Endometrial microvascular endothelial cells (primary cell): ENCODE measurements around the gene KRT39. TPM values are rescaled to one million over a fixed set of nuclear protein-coding genes. Genes with fewer than 3 reads are reported as not detected.

Experiments used
- in situ Hi-C: cut with HindIII; loops from 2 replicates; pipeline ENCODE4 v1.10.0; 2017; ENCODE audit warnings: low sequenced_read_pairs, low pct_unique_long_range_greater_than_20kb; ENCODE audit errors: inconsistent ontology term
- total RNA-seq: library from RNA; depleted of rRNA; stranded (reverse); fragments of >200 nt; gene quantifications from one replicate; pipeline ENCODE4 v1.2.3, GENCODE V29; 2015; ENCODE audit errors: inconsistent ontology term

Gene KRT39
- total RNA-seq, 1 donor from 2014 or later = not detected

DNA sequence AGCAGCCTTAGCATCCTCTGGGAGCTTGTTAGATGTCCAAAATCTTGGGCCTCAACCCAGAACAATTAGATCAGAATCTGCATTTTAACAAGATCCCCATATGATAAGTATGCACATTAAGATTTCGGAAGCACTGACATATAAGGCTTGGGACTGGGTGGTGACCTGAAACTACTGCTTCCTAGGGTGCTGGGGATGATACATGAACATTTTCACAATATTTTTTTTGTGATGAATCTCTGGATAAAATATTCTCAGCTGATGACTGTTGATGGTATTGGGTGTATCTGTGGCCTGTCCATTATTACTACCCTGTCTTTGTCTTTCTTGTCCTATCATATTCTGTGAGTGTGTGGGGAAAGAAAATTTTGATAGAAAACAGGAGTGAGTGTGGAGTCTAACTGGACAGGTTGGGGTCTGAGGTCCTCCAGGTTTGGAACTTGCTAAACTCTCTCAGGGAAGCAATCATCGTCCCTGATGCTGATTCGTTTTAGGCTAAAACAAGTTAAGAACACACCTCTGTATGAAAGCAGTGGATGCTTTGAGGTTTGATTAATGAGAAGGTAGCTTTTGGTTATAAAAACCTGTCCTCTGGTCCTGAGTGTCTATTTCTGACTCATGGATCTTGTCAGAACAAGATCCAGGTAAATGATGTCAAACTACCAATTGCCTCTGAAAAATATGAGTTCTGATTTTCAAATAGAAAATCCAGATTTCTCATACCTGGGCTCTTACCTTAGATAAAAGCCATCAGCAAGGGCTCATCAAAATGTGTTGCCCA is 52.5 kb downstream of the KRT39 start:
- in situ Hi-C loops = no loop called here

- in situ Hi-C loops = no loop called here
Observed at GRCh38 chr17:40912486-40913210, 54.1 kb downstream of the KRT39 start.

GRCh38 chr17:40910441-40910841 is 56.3 kb downstream of the KRT39 start:
- in situ Hi-C loops = no loop called here

GRCh38 chr17:40909755-40910154 is 57.0 kb downstream of the KRT39 start:
- in situ Hi-C loops = no loop called here

DNA sequence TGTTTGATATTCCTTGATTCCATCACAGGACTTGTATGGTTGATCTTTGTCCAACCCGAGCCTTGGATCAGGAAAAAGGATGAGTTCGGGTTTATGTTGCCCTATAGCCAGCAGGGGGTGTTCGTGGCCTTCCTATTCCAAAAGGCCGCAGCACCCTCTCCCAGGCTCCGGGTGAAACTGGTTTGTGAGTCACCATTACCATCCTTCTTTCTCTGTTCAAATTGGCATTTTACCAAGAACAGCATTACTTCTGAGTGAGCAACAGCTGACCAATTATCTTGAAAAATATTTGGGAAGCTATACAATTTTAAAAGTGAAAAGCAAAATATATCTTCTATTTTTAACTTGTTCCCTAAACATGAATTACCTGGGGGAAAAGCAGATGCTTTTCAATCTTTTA is 57.4 kb downstream of the KRT39 start:
- in situ Hi-C loops = no loop called here

Other genes starting within 250 kb of the KRT39 start
- gene KRT25, start 211.6 kb downstream of the KRT39 start, total RNA-seq = not detected
- not detected for gene KRT26, start 194.7 kb downstream of the KRT39 start, total RNA-seq
- not detected for gene KRT27, start 184.4 kb downstream of the KRT39 start, total RNA-seq
- gene KRT28, start 167.0 kb downstream of the KRT39 start, total RNA-seq = not detected
- gene KRT10, start 144.3 kb downstream of the KRT39 start, total RNA-seq = 6.4 TPM
- not detected for gene KRT12, start 99.7 kb downstream of the KRT39 start, total RNA-seq
- gene KRT20, start 81.7 kb downstream of the KRT39 start, total RNA-seq = not detected
- gene KRT23, start 29.3 kb downstream of the KRT39 start, total RNA-seq = not detected
- gene KRT40, start 17.4 kb upstream of the KRT39 start, total RNA-seq = not detected
- gene KRTAP3-3, start 27.2 kb upstream of the KRT39 start, total RNA-seq = not detected
- not detected for gene KRTAP3-2, start 33.0 kb upstream of the KRT39 start, total RNA-seq
- not detected for gene KRTAP3-1, start 42.2 kb upstream of the KRT39 start, total RNA-seq
- gene KRTAP1-5, start 60.3 kb upstream of the KRT39 start, total RNA-seq = not detected
- gene KRTAP1-4, start 63.2 kb upstream of the KRT39 start, total RNA-seq = not detected
- not detected for gene KRTAP1-3, start 67.9 kb upstream of the KRT39 start, total RNA-seq
- not detected for gene KRTAP1-1, start 74.5 kb upstream of the KRT39 start, total RNA-seq
- gene KRTAP2-1, start 80.4 kb upstream of the KRT39 start, total RNA-seq = not detected
- gene KRTAP2-2, start 88.3 kb upstream of the KRT39 start, total RNA-seq = not detected
- gene KRTAP2-3, start 93.2 kb upstream of the KRT39 start, total RNA-seq = not detected
- not detected for gene KRTAP2-4, start 98.9 kb upstream of the KRT39 start, total RNA-seq
- gene KRTAP4-7, start 117.2 kb upstream of the KRT39 start, total RNA-seq = not detected
- gene KRTAP4-8, start 131.2 kb upstream of the KRT39 start, total RNA-seq = not detected
- gene KRTAP4-16, start 135.3 kb upstream of the KRT39 start, total RNA-seq = not detected
- not detected for gene KRTAP4-9, start 138.4 kb upstream of the KRT39 start, total RNA-seq
- gene KRTAP4-11, start 151.4 kb upstream of the KRT39 start, total RNA-seq = not detected
- gene KRTAP4-12, start 157.2 kb upstream of the KRT39 start, total RNA-seq = not detected
- gene KRTAP4-6, start 173.6 kb upstream of the KRT39 start, total RNA-seq = not detected
- not detected for gene KRTAP4-5, start 182.9 kb upstream of the KRT39 start, total RNA-seq
- not detected for gene KRTAP4-4, start 193.8 kb upstream of the KRT39 start, total RNA-seq
- gene KRTAP4-3, start 201.3 kb upstream of the KRT39 start, total RNA-seq = not detected
- not detected for gene KRTAP4-2, start 211.3 kb upstream of the KRT39 start, total RNA-seq
- not detected for gene KRTAP4-1, start 218.0 kb upstream of the KRT39 start, total RNA-seq
- not detected for gene KRTAP9-1, start 222.9 kb upstream of the KRT39 start, total RNA-seq